ENCODE measurements around the gene NAALADL2. TPM values are rescaled to one million over a fixed set of nuclear protein-coding genes. Genes with fewer than 3 reads are reported as not detected.

NAALADL2 gene
- total RNA-seq, 5 donors from 2014 or later (not counting 1 experiment from before 2014, with no cell fraction given) = 0.13 to 1.4 (median 0.36) TPM; not detected in 1

DNA sequence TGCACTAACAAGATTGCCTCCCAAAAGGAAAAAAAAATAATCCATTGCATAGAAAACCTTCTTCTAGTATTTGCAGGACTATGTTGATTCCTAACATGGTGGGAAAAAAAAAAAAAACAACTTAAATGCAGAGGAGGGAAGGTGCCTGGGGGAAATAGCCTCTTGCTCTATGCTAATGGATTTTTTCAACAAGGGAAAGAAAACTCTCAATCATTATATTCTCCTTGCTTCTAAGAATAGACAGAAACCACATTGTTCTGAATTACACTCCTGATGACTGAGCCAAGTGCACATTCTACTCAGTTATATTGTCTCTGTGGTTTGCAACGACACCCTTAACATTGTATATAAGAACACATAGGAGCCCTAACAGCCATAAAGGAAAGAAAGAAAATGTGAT is 760.2 kb downstream of the NAALADL2 start:
- DNase-seq = no peak
- H3K4me1 ChIP-seq (ENCODE audit: control insufficient read depth in 1 of 2, extremely low read depth in 1 of 2, insufficient read depth in 2 of 2, low read length in 2 of 2) = no peaks in the 10 kb centered on the region
- Mint-ChIP-seq H3K9me3 (peaks cover 0 to 14% (median 12%) of the 10 kb centered on the region in 3 donors), H3K27ac (no peak overlapping the region), H3K4me1 (no peaks in the 10 kb centered on the region), H3K4me3 (no peak overlapping the region), H3K27me3 (no peaks in the 10 kb centered on the region), H3K36me3 (no peaks in the 10 kb centered on the region)
- WGBS (ENCODE audit: insufficient coverage) = no CpG with 5 or more reads among the region's 1 CpG
- no peaks in the 10 kb centered on the region for H3K27me3 ChIP-seq (replicated peaks in 1 of 2; ENCODE audit: control insufficient read depth in 2 of 2, extremely low read depth in 1 of 2, insufficient read depth in 2 of 2, low read length in 1 of 2)
- H3K27ac ChIP-seq (ENCODE audit: low read length) = no peak overlapping the region
- ChIA-PET POLR2A (no interaction called here), CTCF (no interaction called here)
- no peak for ATAC-seq (replicated peaks in 1 of 4)
- H3K4me3 ChIP-seq (ENCODE audit: control insufficient read depth in 1 of 2, extremely low read depth in 1 of 2, low read length in 1 of 2) = no peak overlapping the region
- H3K9me3 ChIP-seq = no peaks in the 10 kb centered on the region
- H3K36me3 ChIP-seq (ENCODE audit: control insufficient read depth in 2 of 2, extremely low read depth in 1 of 2, insufficient read depth in 1 of 2, low read length in 1 of 2) = no peaks in the 10 kb centered on the region

DNA sequence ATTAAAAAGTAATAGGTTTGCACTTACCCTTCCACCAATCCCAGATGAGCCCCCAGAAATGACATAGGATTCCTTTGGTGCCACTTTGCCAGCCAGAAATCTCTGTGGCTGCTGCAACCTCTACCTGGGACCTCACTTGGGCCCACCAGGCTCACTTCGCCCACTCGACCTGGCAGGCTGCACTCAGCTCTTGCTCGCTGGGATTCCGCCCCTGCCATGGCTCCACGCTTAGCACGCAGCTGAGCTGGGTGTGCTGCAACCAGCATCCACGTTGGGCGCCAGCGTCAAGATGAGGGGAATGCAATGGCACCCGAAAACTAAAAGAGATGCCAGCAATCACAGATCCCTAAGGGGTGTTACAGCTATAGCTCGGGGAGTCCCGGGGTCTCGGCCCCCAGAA is 761.0 kb downstream of the NAALADL2 start:
- H3K27me3 Mint-ChIP-seq = no peaks in the 10 kb centered on the region
- no peaks in the 10 kb centered on the region for H3K36me3 Mint-ChIP-seq
- no peaks in the 10 kb centered on the region for H3K27me3 ChIP-seq (replicated peaks in 1 of 2; ENCODE audit: control insufficient read depth in 2 of 2, extremely low read depth in 1 of 2, insufficient read depth in 2 of 2, low read length in 1 of 2)
- ChIA-PET CTCF (no interaction called here), POLR2A (no interaction called here)
- H3K9me3 Mint-ChIP-seq = peaks cover 0 to 16% (median 16%) of the 10 kb centered on the region in 3 donors
- H3K4me1 Mint-ChIP-seq = no peaks in the 10 kb centered on the region
- DNase-seq = no peak
- H3K9me3 ChIP-seq = no peaks in the 10 kb centered on the region
- no peak overlapping the region for H3K4me3 Mint-ChIP-seq
- H3K4me1 ChIP-seq (ENCODE audit: control insufficient read depth in 1 of 2, extremely low read depth in 1 of 2, insufficient read depth in 2 of 2, low read length in 2 of 2) = no peaks in the 10 kb centered on the region
- no peak overlapping the region for H3K27ac Mint-ChIP-seq
- H3K27ac ChIP-seq (ENCODE audit: low read length) = no peak overlapping the region
- no peak for ATAC-seq (replicated peaks in 1 of 4)
- 89% methylated on average over 13 of the region's 13 CpGs for WGBS (ENCODE audit: insufficient coverage)
- no peak overlapping the region for H3K4me3 ChIP-seq (ENCODE audit: control insufficient read depth in 1 of 2, extremely low read depth in 1 of 2, low read length in 1 of 2)
- no peaks in the 10 kb centered on the region for H3K36me3 ChIP-seq (ENCODE audit: control insufficient read depth in 2 of 2, extremely low read depth in 1 of 2, insufficient read depth in 1 of 2, low read length in 1 of 2)

DNA sequence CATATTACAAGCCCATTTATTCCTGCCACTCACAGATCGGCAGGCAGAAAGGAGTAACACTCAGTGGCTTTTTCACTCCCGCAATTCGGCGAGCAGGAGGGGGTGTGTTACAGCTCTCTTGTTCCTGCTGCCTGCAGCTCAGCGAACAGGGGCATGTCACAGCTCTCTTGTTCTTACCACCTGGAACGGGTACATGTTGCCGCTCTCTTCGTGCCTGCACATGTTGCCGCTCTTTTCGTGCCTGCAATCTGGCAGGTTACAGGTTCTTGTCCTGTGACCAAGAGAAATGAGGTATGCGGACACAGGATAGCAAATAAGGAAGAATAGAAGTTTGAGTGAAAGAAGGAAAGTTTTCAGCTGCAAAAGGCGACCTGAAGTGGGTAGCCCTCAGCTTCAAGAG is 761.4 kb downstream of the NAALADL2 start:
- no peak overlapping the region for H3K4me3 ChIP-seq (ENCODE audit: control insufficient read depth in 1 of 2, extremely low read depth in 1 of 2, low read length in 1 of 2)
- no peaks in the 10 kb centered on the region for H3K27me3 Mint-ChIP-seq
- H3K27ac Mint-ChIP-seq = no peak overlapping the region
- CTCF ChIA-PET = no interaction called here
- H3K4me1 ChIP-seq (ENCODE audit: control insufficient read depth in 1 of 2, extremely low read depth in 1 of 2, insufficient read depth in 2 of 2, low read length in 2 of 2) = no peaks in the 10 kb centered on the region
- no peak for ATAC-seq (replicated peaks in 1 of 4)
- H3K4me1 Mint-ChIP-seq = no peaks in the 10 kb centered on the region
- no peak for DNase-seq
- 90% methylated on average over 12 of the region's 12 CpGs for WGBS (ENCODE audit: insufficient coverage)
- no peaks in the 10 kb centered on the region for H3K36me3 ChIP-seq (ENCODE audit: control insufficient read depth in 2 of 2, extremely low read depth in 1 of 2, insufficient read depth in 1 of 2, low read length in 1 of 2)
- POLR2A ChIA-PET = no interaction called here
- no peak overlapping the region for H3K4me3 Mint-ChIP-seq
- H3K27ac ChIP-seq (ENCODE audit: low read length) = no peak overlapping the region
- no peaks in the 10 kb centered on the region for H3K27me3 ChIP-seq (replicated peaks in 1 of 2; ENCODE audit: control insufficient read depth in 2 of 2, extremely low read depth in 1 of 2, insufficient read depth in 2 of 2, low read length in 1 of 2)
- no peaks in the 10 kb centered on the region for H3K36me3 Mint-ChIP-seq
- peaks cover 3 to 20% (median 16%) of the 10 kb centered on the region in 3 donors for H3K9me3 Mint-ChIP-seq
- H3K9me3 ChIP-seq = no peaks in the 10 kb centered on the region

DNA sequence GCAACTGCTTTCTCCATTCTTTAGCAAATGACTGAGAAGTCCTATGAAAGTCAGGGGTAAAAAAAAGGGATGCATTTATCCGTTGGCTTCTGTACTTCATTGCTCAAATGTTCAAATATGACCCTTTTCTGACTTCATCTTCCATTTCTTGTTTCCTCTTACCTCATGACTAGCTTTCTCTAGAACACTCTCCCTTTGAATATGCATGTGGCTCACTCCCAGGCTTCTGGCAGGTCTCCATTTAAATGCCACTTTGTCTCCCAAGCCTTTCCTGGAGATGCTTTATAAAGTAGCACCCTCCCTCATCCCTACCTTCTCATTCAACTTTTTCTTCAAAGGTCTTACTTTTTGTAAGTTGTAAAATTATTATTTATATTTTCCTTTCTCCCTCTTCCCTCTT is 781.8 kb downstream of the NAALADL2 start:
- no peaks in the 10 kb centered on the region for H3K27me3 Mint-ChIP-seq
- H3K4me1 Mint-ChIP-seq = no peaks in the 10 kb centered on the region
- CTCF ChIA-PET = no interaction called here
- Histone ChIP-seq H3K27ac (ENCODE audit: low read length) (no peak overlapping the region), H3K9me3 (no peaks in the 10 kb centered on the region), H3K4me3 (ENCODE audit: control insufficient read depth in 1 of 2, extremely low read depth in 1 of 2, low read length in 1 of 2) (no peak overlapping the region), H3K36me3 (ENCODE audit: control insufficient read depth in 2 of 2, extremely low read depth in 1 of 2, insufficient read depth in 1 of 2, low read length in 1 of 2) (no peaks in the 10 kb centered on the region), H3K4me1 (ENCODE audit: control insufficient read depth in 1 of 2, extremely low read depth in 1 of 2, insufficient read depth in 2 of 2, low read length in 2 of 2) (no peaks in the 10 kb centered on the region), H3K27me3 (replicated peaks in 1 of 2; ENCODE audit: control insufficient read depth in 2 of 2, extremely low read depth in 1 of 2, insufficient read depth in 2 of 2, low read length in 1 of 2) (no peaks in the 10 kb centered on the region)
- POLR2A ChIA-PET = no interaction called here
- whole genome bisulfite sequencing (ENCODE audit: insufficient coverage) = 17% methylated on average over 1 of the region's 1 CpG
- no peak overlapping the region for H3K4me3 Mint-ChIP-seq
- DNase-seq = no peak
- no peak for ATAC-seq (replicated peaks in 1 of 4)
- no peaks in the 10 kb centered on the region for H3K36me3 Mint-ChIP-seq
- H3K27ac Mint-ChIP-seq = no peak overlapping the region
- peaks cover 9 to 15% (median 9%) of the 10 kb centered on the region in 3 donors for H3K9me3 Mint-ChIP-seq

DNA sequence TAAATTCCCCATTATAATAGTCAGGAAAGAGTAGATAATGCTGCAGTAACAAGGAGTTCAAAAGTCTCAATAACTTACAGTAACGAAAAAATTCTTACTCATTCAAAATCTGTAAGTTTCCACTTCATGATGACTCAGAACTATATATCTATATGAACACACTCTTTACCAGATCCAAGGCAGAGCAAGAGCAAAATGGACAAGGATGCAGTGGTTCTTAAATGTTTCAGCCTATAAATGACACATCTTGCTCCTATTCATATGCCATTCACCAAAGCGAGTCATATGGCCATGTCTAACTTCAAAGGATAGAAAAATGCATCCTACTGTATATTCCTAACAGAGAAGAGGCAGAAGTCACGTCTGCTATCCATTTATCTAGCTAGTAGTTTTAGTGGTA is 787.7 kb downstream of the NAALADL2 start:
- no peaks in the 10 kb centered on the region for H3K27me3 ChIP-seq (replicated peaks in 1 of 2; ENCODE audit: control insufficient read depth in 2 of 2, extremely low read depth in 1 of 2, insufficient read depth in 2 of 2, low read length in 1 of 2)
- no peaks in the 10 kb centered on the region for H3K27me3 Mint-ChIP-seq
- no peak overlapping the region for H3K4me3 ChIP-seq (ENCODE audit: control insufficient read depth in 1 of 2, extremely low read depth in 1 of 2, low read length in 1 of 2)
- peaks cover 4 to 19% (median 8%) of the 10 kb centered on the region in 3 donors for H3K9me3 Mint-ChIP-seq
- H3K36me3 ChIP-seq (ENCODE audit: control insufficient read depth in 2 of 2, extremely low read depth in 1 of 2, insufficient read depth in 1 of 2, low read length in 1 of 2) = no peaks in the 10 kb centered on the region
- ChIA-PET POLR2A (no interaction called here), CTCF (no interaction called here)
- no peak overlapping the region for H3K27ac ChIP-seq (ENCODE audit: low read length)
- H3K4me1 ChIP-seq (ENCODE audit: control insufficient read depth in 1 of 2, extremely low read depth in 1 of 2, insufficient read depth in 2 of 2, low read length in 2 of 2) = no peaks in the 10 kb centered on the region
- DNase-seq = no peak
- H3K9me3 ChIP-seq = no peaks in the 10 kb centered on the region
- H3K36me3 Mint-ChIP-seq = no peaks in the 10 kb centered on the region
- no peaks in the 10 kb centered on the region for H3K4me1 Mint-ChIP-seq
- ATAC-seq (replicated peaks in 1 of 4) = no peak
- WGBS (ENCODE audit: insufficient coverage) = no CpG with 5 or more reads among the region's 3 CpGs
- no peak overlapping the region for H3K4me3 Mint-ChIP-seq
- no peak overlapping the region for H3K27ac Mint-ChIP-seq

DNA sequence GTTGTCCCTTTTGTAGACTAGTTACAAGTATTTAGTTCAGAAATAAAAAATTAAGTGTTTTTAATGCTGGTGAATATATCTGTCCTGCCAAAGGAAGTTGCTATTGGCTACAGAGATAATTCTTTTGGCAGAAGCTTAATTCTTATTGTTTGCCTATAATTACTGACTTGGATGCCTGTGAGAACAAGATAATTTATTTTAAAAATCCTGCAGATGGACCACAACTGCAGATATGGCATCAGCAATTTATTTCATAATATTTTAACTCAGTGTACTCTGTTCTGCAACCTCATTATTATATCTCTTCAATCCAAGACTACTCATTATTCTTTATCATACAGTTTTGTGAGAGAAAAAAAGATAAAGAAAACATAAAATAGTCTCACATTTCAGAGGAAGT is 789.8 kb downstream of the NAALADL2 start:
- H3K27me3 ChIP-seq (replicated peaks in 1 of 2; ENCODE audit: control insufficient read depth in 2 of 2, extremely low read depth in 1 of 2, insufficient read depth in 2 of 2, low read length in 1 of 2) = no peaks in the 10 kb centered on the region
- ChIA-PET POLR2A (no interaction called here), CTCF (interaction anchor here in 1 of 2 donors (0.6 kb wide), 1 partner anchor 76 kb away, joined by 3 read pairs; no protein-coding TSS in a partner anchor)
- no peak overlapping the region for H3K4me3 Mint-ChIP-seq
- ATAC-seq (replicated peaks in 1 of 4) (no peak), DNase-seq (no peak)
- peaks cover 4 to 19% (median 10%) of the 10 kb centered on the region in 3 donors for H3K9me3 Mint-ChIP-seq
- no peaks in the 10 kb centered on the region for H3K4me1 Mint-ChIP-seq
- no peak overlapping the region for H3K27ac Mint-ChIP-seq
- H3K4me3 ChIP-seq (ENCODE audit: control insufficient read depth in 1 of 2, extremely low read depth in 1 of 2, low read length in 1 of 2) = no peak overlapping the region
- no peaks in the 10 kb centered on the region for H3K9me3 ChIP-seq
- H3K4me1 ChIP-seq (ENCODE audit: control insufficient read depth in 1 of 2, extremely low read depth in 1 of 2, insufficient read depth in 2 of 2, low read length in 2 of 2) = no peaks in the 10 kb centered on the region
- H3K36me3 Mint-ChIP-seq = no peaks in the 10 kb centered on the region
- no peak overlapping the region for H3K27ac ChIP-seq (ENCODE audit: low read length)
- H3K36me3 ChIP-seq (ENCODE audit: control insufficient read depth in 2 of 2, extremely low read depth in 1 of 2, insufficient read depth in 1 of 2, low read length in 1 of 2) = no peaks in the 10 kb centered on the region
- no peaks in the 10 kb centered on the region for H3K27me3 Mint-ChIP-seq

DNA sequence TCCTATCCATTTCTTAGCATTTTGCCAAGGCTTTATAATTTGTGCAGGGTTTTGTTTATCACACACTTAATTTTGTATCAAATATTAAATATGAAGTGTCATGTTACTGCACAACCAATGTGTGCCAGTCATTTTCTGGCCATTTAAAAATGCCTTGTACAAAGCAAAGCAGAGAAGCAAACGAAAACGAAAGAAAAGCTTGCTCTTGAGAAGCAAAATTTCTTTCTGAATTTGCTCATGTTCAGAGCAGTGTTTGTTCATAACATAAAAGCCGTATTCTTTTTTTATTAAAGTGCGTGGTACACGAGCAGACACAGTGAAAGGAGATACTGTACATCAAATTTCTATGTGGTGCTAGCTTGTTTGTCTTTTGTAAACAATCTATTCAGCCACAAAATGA is 792.6 kb downstream of the NAALADL2 start:
- Mint-ChIP-seq H3K27ac (no peak overlapping the region), H3K36me3 (no peaks in the 10 kb centered on the region), H3K4me1 (no peaks in the 10 kb centered on the region), H3K27me3 (no peaks in the 10 kb centered on the region), H3K4me3 (no peak overlapping the region), H3K9me3 (peaks cover 3 to 18% (median 12%) of the 10 kb centered on the region in 3 donors)
- H3K4me1 ChIP-seq (ENCODE audit: control insufficient read depth in 1 of 2, extremely low read depth in 1 of 2, insufficient read depth in 2 of 2, low read length in 2 of 2) = no peaks in the 10 kb centered on the region
- ChIA-PET POLR2A (no interaction called here), CTCF (no interaction called here)
- H3K27ac ChIP-seq (ENCODE audit: low read length) = no peak overlapping the region
- ATAC-seq (replicated peaks in 1 of 4) (no peak), DNase-seq (no peak)
- no peaks in the 10 kb centered on the region for H3K9me3 ChIP-seq
- no peak overlapping the region for H3K4me3 ChIP-seq (ENCODE audit: control insufficient read depth in 1 of 2, extremely low read depth in 1 of 2, low read length in 1 of 2)
- no peaks in the 10 kb centered on the region for H3K36me3 ChIP-seq (ENCODE audit: control insufficient read depth in 2 of 2, extremely low read depth in 1 of 2, insufficient read depth in 1 of 2, low read length in 1 of 2)
- no peaks in the 10 kb centered on the region for H3K27me3 ChIP-seq (replicated peaks in 1 of 2; ENCODE audit: control insufficient read depth in 2 of 2, extremely low read depth in 1 of 2, insufficient read depth in 2 of 2, low read length in 1 of 2)
- WGBS (ENCODE audit: insufficient coverage) = 67% methylated on average over 2 of the region's 5 CpGs
